ENCODE results near the gene C19orf18.
"Not testable (repeated sequence)": the region's sequence is repeated elsewhere in the genome, so short reads cannot be mapped to it uniquely, and the experiment has no call there.

Gene C19orf18

DNA sequence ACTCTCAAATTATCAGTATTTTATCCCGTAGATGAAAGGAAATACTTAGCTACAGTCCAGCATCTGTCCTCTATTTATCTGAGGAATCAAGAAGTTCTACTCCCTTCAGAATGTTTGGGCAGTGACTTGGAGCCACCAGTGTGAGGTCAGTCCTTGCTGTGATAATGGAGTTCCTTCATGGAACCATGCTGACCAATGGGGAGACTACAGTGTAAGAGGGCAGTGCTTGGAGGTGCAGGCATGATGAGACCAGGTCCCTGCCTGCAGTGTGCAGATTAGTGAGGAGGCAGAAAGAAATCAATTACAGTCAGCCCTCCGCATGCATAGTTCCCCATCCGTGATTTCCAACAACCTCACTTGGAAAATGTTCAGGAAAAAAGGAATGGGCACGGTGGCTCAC, at the start of gene C19orf18:
Gene C19orf18, minus strand, starts transcription at position 101 of the 400 bp plus-strand sequence. CDS start 102 bp downstream, outside the sequence.
- ATAC-seq = no peak

DNA sequence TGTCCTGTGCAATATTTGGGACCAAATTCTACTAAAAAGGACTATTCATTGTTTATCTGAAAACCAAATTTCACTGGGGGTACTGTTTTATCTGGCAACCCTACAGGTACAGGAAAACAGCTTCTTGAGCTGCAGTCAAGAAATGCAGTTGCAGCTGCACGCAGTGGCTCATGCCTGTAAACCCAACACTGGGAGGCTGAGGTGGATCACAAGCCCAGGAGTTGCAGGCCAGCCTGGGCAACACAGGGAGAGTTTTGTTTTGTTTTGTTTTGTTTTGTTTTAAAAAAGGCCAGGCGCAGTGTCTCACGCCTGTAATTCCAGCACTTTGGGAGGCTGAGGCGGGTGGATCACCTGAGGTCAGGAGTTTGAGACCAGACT, 47.9 kb upstream of the C19orf18 start:
- ATAC-seq = peak in 1 of 2 donors; percentile 19

DNA sequence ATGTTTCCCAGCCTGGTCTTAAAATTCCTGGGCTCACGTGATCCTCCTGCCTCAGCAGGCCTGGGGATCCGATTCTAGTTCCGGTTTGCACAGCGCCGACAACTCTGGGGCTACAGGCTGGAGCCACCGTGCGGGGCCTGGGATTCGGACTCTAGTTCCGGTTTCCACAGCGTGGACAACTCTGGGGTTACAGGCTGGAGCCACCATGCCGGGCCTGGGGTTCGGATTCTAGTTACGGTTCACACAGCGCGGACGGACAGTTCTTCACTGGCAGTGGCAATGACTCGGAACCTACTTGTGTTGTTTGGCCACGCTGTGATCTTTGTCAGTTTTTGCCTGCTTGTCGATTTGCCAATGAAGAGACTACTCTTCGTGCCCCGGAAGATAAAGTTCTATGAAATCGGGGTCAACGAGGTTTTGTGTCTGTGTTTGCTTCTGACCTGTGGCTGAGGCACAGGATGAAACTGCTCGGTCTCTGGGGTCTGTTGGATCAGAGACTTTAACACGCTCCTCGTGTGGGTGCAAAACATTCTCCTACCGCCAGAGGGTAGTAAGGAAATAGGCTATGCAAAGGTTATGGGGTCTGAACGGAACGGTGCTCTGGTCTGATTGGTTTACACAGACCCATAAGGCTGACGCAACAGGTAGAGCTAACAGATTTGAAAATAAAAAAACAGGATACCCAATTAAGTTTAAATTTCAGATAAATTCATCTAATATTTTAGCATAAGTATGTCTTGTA, 47.4 kb upstream of the C19orf18 start:
- peak; percentile 86 to 92 for ATAC-seq

DNA sequence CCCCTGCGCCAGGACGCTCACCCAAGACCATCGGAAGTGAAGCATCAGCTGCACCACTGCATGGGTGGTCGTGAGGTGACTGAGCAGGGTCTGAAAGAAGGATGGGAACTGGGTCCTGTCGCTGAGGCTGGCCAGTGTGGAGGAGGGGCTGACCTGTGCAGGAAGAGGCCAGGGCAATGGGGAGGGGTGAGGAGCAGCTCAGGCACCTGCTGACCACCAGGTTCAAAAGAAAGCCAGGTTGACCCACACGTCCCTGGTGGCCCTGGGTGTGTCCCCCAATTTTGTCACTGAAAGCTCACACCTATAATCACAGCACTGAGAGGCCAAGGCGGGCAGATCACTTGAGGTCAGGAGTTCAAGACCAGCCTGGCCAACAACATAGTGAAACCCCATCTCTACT, 45.8 kb upstream of the C19orf18 start:
- no peak for ATAC-seq

DNA sequence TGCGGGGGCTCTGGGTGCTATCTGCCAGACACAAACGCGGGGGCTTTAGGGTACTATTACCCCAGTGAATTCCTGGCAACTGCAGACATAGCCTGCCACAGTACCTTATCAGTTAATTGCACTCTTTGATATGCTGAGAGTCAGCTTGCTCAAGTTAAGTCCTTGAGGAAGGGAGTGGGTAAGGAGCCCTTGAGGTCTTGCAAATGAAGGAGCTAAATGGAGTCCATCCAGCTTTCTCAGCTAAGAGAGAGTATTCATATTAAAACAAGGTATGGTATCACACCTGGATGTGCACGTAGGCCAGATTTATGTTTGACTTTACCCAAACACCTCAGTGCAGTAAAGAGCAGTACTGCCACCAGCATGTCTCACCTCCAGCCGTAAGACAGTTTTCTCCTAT, 39.8 kb upstream of the C19orf18 start:
- ATAC-seq = no peak

DNA sequence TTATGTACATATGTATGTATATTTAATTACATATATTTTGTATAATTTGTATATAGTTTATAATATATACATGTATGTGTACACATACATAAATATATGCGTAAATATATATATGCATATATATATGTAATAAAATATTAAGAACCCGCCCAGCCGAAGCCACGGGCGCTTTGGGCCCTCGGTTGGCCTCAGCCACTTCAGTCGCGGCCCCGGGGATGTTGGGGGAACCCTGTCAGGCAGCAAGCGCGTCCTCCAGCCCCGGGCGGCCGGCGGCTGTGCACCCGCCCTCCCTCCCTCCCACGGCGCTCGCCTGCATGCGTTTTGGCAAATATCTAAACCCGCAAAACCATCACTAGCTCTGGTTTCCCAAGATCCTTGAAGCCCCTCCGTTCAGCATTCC, 36.2 kb upstream of the C19orf18 start:
- no peak for ATAC-seq

DNA sequence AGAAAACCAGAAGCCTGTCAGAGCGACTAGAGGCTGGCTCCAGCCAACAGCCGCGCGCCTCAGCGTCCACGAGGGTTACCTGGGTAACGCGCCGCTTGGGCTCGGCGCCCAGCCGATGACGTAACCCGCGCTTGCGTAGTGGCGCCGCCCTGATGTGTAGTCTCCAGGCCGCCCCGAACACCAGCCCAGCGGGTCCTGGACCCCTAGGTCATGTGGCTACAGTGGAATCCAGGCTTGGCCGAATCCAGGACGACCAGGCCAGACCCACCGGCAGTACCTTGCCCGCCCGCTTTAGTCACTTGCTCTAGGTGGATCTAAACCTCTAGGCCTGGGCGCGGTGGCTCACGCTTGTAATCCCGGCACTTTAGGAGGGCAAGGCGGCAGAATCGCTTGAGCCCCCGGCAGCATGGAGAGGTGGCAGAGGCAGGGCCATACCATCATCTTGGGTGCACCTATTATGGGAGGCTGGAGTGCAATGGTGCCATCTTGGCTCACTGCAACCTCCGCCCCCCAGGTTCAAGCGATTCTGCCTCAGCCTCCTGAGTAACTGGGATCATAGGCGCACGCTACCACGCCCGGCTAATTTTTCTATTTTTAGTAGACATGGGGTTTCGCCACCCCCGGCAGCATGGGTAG, 35.5 kb upstream of the C19orf18 start:
- ATAC-seq = peak; percentile 73 to 76

DNA sequence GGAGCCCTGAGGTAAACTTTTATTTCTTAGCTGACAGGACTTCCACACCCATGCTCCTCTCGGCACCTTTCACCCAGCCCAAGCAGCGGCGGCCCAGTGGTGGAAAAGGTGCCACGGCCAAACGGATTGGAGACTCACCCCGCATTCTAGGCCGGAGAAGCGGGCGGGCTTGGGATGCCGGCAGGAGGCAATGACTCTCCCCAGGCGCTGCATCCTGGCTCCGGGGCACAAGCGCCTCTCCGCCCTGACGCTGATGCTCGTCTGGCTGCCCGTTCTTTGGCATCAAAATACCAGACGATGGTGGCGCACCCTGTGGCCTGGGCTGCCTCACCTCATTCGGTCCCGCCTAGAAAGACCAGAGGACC, 34.9 kb upstream of the C19orf18 start:
- ATAC-seq = no peak

DNA sequence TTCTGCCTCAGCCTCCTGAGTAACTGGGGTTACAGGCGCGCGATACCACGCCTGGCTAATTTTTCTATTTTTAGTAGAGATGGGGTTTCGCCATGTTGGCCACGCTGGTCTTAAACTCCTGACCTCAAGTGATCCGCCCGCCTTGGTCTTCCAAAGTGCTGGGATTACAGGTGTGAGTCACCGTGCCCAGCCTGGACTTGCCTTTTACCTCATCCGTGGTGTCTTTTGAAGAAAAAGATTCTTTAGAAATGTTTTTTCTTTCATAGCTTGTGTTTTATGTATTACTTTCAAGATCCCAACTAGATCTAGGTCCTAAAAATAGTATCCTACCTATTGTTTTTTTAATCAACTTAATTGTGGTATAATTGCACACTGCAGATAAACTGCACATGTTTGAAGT, 34.5 kb upstream of the C19orf18 start:
- not testable (repeated sequence) for ATAC-seq

DNA sequence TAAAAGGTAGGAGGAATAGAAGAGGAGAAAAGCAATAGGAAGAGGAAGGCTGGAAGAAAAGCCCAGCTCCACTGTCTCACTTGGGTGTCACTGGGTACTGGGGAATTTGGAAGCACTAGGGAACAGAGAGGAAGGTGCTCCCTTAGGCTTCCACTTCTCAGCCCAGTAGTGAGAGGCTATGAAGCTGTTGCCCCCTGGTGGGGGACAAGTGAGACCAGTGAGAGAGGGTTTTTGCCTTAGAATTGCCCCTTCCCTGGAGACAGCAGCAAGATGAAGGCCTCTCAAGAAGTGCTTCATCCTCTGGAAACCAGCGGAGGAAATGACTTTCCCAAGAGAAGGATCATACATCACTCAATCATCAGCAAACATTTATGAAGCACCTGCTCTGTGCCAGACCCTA, 33.0 kb upstream of the C19orf18 start:
- no peak for ATAC-seq

DNA sequence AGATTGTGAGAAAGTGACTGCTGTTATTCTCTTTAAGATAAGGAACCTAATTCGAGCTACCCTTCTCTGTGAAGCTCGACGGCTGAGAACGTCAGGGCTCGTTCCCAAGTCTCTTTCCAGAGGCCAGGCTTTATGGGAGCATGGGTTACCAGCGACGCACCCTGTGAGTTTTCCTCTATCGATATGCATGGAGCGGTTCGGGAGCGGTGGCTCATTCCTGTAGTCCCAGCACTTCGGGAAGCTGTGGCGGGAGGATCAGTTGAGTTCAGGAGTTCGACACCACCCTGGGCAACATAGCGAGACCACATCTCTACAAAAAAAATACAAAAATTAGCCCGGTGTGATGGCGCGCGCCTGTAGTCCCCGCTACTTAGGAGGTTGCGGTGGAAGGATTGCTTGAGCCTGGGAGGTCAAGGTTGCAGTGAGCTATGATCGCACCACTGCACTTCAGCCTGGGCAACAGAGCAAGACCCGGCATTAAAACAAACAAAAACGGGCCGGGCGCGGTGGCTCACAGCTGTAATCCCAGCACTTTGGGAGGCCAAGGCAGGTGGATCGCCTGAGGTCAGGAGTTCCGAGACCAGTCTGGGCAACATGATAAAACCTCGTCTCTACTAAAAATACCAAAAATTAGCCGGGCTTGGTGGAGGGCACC, 29.0 kb upstream of the C19orf18 start:
- ATAC-seq = no peak

DNA sequence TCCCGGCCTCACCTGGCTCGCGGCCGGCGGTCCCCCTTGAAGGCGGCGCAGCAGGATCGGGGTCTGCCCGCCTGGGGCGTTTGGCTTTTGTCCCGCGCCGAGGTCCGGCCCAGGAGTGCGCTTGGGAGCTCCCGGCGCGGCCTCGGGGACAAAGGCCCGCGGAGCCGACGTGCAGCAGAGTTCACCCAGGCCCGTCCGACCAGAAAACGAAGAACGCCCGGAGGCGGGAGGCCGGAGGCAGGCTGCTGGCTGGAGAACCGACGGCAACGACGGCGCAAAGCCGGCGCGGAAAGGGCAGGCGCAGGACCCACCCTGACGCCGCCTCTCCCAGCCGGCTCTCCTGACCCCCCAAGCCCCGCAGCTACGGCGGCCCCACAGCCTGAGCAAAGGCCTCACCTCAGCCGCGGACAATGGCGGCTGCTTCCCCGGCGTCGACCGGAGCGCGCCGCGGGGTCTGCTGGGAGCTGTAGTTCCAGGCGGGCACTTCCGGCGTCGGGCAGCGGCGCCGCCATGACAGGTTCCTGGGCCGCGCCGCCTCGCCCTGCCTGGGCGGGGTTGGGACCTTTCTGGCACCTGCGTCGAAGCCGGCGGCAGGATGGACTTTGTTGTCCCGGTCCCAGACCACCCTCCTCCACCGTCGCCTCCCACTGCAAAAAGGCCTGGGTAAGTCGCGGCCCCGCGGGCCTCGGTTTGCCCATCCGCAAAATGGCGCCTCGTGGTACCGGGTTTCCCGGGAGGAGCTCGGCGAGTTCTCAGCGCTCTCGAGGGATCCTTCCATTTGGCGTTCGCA, 28.2 kb upstream of the C19orf18 start, which contains the start of gene ZNF606:
Gene ZNF606, minus strand, starts transcription at position 437 of the 790 bp plus-strand sequence. CDS start 1,501 bp downstream, outside the sequence.
- peak; percentile 99 for ATAC-seq

DNA sequence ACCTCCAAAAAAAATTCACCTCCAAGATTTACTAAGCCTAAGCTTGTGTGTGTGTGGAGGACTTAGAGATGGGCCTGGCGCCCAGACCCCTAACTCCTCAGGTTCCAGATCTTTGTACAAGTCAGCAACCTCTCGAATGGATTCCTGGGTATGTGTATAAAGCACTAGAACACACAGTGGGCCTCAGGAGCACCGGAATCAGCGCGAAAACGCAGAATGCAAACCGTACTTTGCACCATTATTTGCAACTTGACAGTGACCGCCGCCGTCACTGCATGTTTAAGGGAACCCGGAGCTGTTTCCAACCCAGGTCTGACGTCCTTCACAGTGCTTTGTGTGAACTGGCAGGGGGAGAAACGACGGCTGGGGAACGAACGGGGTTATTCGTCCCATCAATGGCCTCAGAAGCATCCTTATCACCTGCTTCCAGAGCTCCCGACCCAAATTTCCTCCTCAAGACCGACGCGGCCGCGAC, 27.6 kb upstream of the C19orf18 start:
- ATAC-seq = peak in 1 of 2 donors; percentile 4

DNA sequence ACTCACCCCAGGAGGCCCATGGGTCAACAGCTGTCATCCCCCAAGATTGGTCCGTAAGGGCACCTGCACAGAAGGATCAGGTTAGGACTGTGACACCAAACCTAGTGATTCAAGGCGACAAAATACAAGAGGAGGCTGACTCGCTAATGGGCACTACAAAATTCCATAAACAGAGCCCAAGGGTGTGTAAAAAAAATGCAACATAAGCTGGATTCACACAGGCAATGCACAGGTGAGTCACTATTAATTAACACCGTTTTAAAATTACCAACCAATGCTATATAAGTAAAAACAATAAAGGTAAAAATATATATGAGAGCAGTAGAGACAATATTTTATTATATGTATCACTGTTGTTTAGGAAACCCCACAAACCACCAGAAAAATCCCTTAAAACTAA, 26.3 kb upstream of the C19orf18 start:
- ATAC-seq = no peak

DNA sequence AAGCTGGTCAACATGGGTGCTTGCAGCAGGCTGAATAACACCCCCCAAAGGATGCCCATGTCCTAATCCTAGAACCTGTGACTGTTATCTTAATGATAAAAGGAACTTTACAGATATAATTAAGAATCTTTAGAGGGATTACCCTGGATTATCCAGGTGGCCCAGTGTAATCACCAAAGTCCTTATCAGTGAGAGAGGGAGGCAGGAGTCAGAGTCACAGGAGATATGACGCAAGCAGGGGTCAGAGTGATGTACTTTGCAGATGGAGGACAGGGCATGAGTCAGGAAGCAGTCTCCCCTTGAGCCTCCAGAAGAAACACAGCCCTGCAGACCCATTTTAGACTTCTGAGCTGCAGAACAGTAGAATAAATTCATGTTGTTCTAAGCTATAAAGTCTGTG, 18.5 kb upstream of the C19orf18 start:
- ATAC-seq = no peak

DNA sequence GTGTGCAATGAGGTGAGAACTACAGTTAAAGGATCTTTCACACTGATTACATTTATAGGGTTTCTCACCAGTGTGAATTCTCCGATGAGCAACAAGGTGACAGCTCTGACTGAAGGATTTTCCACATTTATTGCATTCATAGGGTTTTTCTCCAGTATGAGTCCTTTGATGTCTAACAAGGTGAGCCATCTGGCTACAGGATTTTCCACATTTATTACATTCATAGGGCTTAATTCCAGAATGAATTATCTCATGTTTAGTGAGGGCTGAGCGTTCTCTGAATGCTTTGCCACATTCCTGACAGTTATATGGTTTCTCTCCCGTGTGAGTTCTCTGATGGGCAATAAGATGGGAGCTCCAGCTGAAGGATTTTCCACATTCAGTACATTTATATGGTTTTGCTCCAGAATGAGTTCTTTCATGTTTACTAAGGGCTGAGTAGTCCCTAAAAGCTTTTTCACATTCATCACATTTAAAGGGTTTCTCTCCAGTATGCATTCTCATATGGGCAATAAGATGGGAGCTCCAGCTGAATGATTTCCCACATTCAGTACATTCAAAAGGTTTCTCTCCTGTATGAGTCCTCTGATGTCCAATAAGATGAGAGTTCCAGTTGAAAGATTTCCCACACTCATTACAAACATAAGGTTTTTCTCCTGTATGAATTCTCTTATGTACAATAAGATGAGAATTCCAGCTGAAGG, 4.4 kb upstream of the C19orf18 start:
- ATAC-seq = no peak

DNA sequence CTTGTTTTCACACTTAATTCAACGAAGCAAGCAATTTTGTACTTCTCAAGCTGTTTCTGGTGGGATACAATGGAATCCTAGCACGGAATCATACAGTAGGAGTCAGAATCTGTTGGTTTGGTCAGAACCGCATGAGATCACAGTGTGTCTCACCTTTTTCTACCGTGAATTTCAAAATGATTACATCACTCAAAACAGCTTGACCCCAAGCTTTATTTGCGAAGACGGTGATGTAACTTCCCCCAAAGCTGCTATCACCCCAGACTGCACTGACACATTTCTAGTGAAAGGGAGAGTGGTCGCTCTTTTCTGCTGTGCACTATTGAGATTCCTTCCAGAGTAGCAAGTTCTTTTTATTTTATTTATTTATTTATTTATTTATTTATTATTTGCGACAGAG, 9.6 kb downstream of the C19orf18 start:
- ATAC-seq = no peak

DNA sequence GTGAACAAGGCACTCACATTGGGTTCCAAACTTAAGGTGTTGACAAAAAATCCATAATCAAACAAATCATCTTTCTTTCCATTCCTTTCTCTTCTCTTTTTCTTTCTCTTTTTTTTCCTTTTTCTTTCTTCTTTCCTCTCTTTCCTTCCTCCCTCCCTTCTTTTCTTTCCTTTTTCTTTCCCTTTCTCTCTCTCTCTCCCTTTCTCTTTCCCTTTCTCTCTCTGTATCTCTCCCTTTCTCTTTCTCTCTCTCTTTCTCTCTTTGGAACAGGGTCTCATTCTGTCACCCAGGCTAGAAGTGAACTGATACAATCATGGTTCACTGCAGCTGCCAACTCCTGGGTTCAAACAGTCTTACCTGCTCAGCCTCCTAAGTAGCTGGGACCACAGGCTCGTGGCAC, 12.5 kb downstream of the C19orf18 start:
- no peak for ATAC-seq

DNA sequence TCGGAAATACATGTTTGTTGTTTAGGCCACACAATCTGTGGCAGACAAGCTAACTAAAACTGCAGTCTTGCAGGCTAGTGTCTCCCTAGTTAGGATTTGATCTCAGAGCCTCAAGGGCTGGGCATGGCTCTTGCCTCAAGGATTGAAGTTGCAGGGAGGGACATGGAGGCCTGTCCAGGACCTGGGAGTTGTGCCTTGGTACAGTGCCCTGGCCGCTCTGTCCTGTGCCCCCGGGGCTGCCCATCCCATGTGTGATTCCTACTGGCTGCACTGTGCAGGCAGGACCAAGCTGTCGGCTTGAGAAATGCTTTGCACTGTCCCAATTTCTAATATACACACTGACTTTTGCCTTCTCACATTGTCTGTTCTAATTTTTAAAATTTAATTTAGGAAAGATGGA, 19.3 kb downstream of the C19orf18 start:
- ATAC-seq = no peak

DNA sequence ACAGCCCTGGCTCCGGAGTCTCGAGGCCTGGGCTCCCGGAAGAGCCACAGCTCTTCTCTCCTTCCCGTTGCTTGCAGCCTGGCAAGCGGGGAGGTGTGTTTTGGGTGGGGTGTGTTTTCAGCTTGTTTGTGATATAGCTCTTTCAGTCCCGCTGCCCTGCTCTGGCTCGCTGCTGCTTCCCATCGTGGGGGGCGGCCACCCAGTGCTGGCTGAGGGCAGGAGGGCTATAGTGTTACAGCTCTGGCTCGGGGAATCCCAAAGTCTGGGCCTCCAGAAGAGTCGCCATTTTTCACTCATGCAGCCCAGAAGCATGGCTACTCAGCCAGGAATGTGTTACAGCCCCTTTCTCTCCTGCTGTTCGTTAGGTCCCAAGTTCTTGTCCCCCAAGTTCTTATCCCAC, 24.6 kb downstream of the C19orf18 start:
- no peak for ATAC-seq

DNA sequence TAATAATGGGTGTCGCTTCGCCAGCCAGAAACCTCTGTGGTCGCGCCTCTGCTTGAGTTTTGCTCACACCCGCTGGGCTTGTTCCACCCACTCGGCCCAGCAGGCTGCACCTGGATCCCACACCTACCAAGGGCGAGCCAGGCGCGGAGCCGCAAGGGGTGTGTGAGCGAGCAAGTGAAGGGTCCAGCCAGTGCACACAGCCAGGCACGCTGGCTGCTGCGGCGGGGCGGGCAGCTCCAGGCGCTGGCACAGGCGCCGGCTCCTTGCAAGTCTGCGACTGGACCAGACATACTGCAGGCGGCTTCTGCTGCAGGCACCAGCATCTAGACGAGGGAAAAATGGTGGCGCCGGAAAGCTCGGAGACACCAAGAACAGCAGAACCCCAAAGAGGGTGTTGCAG, 25.0 kb downstream of the C19orf18 start:
- ATAC-seq = no peak

DNA sequence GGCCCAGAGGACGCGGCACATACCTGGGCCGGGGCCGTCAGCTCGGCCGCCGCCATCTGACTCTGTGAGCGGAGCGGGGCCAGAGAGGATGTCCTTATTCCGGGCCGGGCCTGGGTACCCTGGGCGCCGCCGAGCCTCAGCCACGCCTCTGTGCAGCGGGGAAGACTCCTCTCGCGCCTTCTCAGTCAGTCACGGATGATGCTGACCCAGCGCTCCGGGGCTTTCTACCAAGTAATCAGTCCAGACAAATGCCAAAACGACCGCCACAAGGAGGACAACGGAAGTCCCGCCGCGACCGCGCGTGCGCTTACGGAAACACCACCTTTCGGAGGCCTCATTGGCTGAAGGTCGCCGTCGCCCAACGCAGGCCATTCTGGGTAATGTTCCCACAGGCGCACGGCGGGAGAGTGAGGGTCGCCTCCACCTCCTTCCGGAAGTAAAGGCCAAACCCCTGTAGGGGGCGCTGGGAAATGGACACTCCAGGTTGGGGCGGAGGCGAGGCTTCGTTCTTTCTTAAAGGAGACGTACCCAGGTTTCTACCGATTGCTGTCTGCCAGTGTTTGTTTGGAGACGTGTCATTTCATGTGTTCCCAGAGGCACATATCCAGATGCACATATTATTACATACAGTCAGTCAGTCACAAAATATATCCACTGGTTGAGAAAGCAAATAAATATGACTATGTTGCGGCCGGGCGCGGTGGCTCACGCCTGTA, 26.8 kb downstream of the C19orf18 start, which contains the start of gene ZNF256:
Gene ZNF256, minus strand, starts transcription at position 288 of the 716 bp plus-strand sequence. Its CDS starts 232 bp downstream, at position 56.
- peak; percentile 99 to 100 for ATAC-seq
